GM12864 (cell line): ENCODE data around the gene BACE2.

Source experiments
- DNase-seq: peaks from one replicate; pipeline ENCODE4 v3.0.0-alpha.2; 2011; ENCODE audit warnings: low read depth
- H3K4me3 ChIP-seq: 2 replicates; pipeline ENCODE4 v1.5.1; 2011; ENCODE audit warnings: mild to moderate bottlenecking, low read depth, low read length, control low read depth
- TF ChIP-seq, protein P1 (sequence below): IDR thresholded peaks from 2 replicates; pipeline ENCODE4 v1.5.1; 2011; ENCODE audit warnings: low read depth, mild to moderate bottlenecking, moderate library complexity, low read length, control low read depth, inconsistent platforms; ENCODE audit errors: missing control alignments

BACE2 gene

DNA sequence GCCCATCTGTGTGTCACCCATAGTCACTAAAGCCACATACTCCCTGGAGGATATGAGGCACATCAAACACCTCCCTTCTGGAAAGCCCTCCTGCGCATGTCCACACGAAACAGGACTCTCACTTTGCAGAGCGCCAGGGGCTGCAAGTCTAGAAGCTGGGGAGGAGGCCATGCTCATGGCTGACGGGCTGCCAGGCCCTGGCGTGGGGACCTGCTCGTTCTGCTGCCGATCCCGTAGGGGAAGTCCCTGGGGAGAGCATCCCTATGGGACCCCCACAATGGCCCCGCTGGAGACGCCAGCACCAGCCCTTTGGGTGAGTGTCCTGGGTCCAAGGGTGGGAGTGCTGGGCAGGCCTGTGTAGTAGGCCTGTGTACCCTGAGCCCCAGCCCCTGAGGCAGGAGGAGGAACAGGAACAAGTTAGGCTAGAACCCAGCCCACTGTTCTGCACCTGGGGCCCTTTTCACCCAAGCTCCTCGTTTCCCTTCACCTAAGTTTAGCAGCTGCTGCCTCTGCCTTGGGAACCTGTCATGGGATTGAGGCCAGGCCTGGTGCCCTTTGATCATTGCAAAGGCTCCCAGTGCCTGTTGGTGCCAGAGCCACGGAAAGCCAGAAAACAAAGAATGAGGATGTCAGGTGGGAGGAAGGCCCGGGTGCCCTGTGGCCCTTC, 158.6 kb downstream of the BACE2 start:
- TF ChIP-seq, protein P1, sequence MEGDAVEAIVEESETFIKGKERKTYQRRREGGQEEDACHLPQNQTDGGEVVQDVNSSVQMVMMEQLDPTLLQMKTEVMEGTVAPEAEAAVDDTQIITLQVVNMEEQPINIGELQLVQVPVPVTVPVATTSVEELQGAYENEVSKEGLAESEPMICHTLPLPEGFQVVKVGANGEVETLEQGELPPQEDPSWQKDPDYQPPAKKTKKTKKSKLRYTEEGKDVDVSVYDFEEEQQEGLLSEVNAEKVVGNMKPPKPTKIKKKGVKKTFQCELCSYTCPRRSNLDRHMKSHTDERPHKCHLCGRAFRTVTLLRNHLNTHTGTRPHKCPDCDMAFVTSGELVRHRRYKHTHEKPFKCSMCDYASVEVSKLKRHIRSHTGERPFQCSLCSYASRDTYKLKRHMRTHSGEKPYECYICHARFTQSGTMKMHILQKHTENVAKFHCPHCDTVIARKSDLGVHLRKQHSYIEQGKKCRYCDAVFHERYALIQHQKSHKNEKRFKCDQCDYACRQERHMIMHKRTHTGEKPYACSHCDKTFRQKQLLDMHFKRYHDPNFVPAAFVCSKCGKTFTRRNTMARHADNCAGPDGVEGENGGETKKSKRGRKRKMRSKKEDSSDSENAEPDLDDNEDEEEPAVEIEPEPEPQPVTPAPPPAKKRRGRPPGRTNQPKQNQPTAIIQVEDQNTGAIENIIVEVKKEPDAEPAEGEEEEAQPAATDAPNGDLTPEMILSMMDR = no peak
- H3K4me3 ChIP-seq = no peak overlapping the region
- no peak for DNase-seq

DNA sequence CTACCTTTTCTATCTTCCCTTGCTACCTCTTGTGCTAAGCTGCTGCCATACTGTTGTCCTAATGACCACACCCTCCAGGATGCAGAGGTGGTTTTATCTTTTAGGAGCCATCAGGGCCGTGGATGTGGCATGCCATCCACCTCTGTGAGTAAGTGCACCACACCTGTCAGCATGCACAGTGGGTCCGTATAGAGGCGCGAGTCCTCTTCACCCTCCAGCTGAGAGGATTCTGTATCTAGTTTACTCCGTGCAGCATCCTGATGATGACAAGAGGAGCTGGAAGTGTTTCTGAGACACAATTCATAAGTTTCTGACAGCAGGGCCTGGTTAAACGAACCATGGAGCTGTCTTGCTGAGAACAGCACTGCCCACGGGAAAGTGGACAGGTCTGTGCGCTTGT, 159.8 kb downstream of the BACE2 start:
- TF ChIP-seq, protein P1 = no peak
- H3K4me3 ChIP-seq = no peak overlapping the region

DNA sequence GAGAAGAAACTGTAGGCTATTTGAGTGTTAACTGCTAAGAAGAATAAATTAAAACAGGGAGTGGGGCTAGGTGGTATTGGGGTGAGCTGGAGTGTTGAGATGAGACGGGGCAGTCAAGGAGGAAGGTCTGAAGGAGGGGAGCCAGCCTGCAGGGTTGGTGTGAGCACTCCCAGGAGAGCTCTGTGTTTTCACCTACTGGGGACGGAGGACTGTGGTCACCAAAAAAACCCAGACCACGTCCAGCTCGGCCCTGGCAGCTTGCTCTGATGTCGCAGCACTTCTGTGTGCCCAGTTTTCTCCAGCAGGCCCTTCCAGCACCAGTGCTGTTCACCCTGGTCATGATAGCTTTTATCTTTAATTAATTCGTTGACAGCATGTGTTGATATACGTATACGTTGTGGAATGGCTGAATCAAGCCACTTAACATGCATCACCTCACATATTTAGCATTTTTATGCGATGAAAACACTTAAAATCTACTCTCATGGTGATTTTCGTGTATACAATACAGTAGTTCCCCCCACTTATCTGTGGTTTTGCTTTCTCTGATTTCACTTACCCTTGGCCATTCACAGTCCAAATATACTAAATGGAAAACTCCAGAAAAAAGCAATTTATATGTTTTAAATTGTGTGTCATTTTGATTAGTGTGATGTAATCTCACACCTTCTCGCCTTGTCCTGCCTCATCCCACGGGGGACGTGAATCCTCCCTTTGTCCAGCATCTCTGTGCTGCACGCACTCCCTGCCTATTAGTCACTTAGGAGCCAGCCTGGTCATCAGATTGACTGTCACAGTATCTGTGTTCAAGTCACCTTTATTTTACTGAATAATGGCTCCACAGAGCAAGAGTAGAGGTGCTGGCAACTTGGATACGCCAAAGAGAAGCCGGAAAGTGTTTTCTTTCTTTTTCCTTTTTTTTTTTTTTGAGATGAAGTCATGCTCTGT, 161.0 kb downstream of the BACE2 start:
- DNase-seq = no peak
- H3K4me3 ChIP-seq = no peak overlapping the region
- TF ChIP-seq, protein P1 = no peak

More for the DNA sequence above, 159.8 kb downstream of the BACE2 start:
- no peak for DNase-seq
